DLD1 (cell line): ENCODE data around the gene GPR25.
"Not testable (repeated sequence)": the region's sequence is repeated elsewhere in the genome, so short reads cannot be mapped to it uniquely, and the experiment has no call there.

ENCODE experiments used
- in situ Hi-C: cut with HindIII; loops from 2 replicates; pipeline ENCODE4 v1.10.0; 2017; ENCODE audit warnings: low sequenced_read_pairs

Gene GPR25

DNA sequence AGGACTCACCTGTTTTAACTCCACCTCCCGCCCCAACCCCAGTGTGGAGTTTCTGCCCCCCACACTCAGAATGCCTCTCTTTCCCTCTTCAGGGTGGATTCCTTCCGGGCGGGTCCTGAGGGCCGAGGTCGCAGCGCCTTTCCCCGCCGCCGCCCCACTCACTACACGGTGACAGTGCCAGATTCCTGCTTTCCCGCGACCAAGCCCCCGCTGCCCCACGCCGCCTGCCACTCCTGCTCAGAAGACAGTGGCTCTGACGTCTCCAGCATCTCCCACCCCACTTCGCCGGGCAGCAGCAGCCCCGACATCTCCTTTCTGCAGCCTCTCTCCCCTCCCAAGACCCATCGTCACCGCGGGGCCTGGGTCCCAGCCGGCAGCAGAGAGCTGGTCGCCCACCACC is 38.6 kb downstream of the GPR25 start:
- in situ Hi-C loops, result no loop called here

DNA sequence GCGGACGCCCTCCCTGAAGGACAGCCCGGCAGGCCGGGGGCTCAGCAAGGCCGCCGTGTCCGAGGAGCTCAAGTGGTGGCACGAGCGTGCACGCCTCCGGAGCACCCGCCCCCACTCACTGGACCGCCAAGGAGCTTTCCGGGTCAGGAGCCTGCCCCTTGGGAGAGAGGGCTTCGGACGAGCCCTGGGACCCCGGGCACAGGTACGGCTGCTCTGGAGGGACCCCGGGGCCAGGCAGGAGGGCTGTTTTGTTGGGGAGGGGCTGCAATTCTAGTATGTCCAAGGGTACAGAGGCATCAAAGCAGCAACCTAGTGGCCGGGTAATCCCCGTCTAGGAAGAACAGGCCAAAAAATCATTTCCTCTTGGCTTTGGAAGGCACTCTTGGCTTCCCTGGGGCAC is 39.2 kb downstream of the GPR25 start:
- in situ Hi-C loops, result not testable (repeated sequence)

DNA sequence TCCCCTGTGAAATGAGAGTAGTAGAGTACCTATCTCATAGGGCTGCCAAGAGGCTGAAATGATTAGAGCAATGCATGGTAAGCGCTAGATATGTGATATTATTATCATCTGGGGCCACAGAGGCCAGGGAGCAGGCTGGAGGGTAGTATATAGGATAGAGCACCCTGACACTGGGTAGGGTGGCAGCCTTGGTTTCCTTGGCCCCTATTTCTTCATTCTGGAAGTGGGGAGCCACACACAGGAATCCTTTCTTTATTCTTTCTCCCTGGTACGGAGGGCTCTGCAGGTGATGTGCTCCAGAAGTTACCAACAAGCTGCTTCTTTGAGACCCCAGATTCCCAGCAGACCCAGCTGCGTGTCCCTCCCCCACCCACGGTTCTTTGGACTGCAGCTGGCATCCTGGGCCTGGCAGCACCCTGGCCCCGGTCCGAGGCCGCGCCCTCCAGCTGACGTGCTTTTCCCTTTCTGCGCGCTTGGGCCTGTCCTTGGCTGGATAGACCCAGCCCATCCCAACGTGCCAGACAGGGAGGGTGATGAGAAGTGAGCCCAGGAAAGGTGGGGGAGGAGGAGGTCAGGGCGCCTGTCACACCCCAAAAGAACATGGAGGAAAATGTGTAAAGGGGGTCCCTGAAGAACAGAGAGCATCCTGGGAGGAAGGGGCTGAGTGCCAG is 40.1 kb downstream of the GPR25 start:
- in situ Hi-C loops, result no loop called here

DNA sequence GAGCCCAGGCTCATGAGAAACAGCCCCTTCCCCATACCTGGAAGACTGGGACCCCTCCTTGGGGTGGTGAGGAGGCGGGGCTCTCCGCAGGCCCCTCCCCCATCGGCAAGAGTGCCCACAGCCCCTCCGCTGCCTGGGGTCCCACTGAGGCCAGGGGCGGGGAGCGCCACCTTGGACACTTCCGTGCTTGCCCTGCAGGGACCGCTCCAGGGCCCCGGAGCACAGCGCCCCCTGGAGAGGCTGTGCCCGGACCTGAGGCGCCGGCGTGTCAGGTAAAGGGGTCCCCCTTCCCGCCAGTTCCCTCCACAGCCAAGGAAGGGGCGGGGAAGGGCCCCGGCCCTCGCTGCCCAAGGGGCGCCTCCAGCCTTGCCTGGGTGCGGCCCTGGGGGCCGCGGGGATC is 43.4 kb downstream of the GPR25 start:
- in situ Hi-C loops, result no loop called here

DNA sequence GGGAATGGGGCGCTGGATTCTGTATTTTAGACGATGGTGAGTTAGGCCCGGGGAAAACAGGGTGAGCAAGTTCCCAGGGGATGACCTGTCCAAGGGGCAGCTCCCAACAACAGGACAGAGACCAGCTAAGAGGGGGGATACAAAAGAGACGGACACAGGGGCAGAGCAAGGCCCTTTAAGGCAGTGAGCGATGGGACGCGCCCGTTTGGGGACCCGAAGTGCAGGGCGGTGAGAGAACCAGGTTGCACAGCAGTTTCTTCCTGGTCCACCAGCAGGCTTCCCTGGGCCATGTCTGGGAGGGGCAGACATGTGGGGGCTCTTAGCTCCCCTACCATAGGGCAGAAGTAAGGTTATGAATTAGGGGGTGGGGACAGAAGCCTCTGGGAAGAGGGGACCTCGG is 43.9 kb downstream of the GPR25 start:
- in situ Hi-C loops, result no loop called here

DNA sequence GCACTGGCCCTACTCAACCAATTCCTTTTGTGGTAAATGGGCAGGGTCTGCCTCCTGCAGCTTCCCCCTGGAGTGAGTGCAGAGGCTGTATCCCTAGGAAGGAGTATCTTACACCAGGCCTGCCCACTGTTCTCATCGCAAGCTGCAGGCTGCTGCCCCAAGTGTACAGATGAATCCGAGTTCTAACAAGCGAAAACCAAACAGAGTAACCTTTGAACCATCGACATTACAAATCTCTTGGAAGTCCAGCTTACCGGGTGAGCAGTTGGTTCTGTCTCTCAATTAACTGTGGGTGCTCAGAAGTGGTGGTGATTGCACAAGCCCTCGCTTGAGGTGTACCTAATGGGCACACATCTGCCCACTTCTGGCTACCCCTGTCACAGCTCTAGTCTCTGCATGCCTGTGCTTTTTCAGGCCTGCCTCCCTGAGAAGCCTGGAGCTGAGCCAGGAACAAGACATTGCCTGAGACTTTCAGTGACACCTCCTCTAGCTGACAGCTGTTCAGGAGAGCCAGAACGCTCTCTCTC is 44.6 kb downstream of the GPR25 start:
- in situ Hi-C loops, result no loop called here

DNA sequence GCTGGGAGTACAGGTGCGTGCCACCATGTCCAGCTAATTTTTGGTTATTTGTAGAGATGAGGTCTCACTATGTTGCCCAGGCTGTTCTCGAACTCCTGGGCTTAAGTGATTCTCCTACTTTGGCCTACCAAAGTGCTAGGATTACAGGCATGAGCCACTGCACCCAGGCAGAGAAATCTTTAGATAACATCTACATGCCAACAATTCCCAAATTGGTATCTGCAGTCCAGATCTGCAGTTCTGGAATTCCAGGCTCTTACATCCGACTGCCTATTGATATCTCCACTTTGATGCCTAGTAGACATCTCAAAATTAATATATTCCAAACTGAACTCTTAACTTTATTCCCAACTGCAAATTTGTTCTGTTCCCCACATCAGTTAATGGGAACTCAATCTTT is 45.2 kb downstream of the GPR25 start:
- in situ Hi-C loops, result no loop called here

DNA sequence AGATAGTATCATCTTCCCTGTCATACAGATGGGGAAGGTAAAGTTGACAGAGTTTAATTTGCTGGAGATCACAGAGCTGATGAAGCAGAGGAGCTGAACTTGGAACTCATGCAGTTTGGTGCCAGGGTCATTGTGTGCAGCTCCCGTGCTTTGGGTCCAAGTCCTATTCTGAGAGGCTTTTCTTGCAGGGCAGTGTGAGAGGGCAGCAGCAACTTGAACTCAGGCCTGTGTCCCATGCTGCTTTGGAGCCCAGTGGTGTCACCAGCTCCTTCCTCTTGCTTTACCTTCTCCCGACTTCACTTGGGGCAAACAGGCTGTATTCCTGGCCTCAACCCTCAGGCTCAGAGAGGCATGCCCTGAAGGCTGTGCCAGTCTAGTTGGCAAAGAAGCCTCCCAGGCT is 46.6 kb downstream of the GPR25 start:
- in situ Hi-C loops, result no loop called here

DNA sequence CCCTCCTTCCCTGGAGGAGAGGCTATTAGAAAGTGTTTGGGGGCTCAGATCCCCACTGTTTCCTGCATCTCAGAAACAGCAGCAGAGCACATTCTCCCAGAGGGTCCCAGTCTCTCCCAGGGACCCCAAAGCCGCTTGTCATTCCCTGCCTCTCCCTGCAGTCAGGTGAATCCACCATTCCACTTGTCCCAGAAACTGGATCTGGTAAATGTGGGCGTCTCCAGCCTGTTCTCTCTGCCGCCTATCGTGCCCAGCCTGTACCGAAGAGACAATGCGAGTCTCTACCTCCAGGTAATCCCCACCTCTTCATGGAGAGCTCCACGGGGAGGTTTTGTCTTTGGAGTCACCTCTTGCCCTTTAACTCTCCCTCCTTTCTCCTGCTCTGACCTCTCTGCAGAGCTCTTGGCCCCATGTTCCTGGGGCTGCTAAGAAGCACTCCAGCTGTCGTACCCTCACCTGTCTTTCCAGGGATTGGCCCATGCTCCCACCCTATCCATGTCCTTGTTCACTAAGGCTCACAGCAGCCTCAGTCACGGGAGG is 48.9 kb downstream of the GPR25 start:
- in situ Hi-C loops, result no loop called here

DNA sequence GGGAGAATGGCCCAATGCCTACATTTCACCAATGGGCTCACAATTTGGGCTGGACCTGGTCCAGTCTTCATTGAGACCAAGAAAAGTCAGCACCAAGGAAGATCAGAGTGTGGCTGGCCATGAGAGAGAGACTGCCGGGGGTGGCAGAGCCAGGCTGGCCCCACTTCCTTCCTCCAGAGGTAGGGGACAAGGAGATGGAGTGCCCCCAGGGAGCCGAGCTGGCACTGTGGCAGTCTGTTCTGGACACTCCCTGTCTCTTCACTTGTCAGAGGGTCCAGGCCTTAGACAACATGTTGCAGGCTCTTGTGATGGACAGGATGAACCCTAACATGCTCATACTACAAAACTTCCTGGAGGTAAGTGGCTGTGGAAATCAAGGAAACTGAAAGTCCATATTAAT is 49.6 kb downstream of the GPR25 start:
- in situ Hi-C loops, result no loop called here

DNA sequence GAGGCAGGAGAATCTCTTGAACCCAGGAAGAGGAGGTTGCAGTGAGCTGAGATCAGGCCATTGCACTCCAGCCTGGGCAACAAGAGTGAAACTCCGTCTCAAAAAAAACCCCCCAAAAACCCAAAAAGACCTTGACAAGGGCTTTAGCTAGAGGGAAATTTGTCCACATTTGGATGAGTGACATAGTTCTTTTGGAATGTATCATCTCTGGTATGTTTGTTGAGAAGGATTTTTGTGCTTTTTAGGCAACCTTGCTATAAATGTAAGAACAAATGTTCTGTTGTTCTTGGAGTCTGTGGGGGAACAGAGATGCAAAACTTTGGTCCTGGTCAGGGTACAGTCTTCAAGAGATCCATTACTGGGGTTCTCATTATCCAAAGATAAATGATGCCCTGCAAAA is 50.8 kb downstream of the GPR25 start:
- in situ Hi-C loops, result no loop called here
